Ovary (tissue), 3 donors: Measurements from ENCODE around the gene BTRC.

Experiments used
- EP300 ChIP-seq: sonication (generic); formaldehyde crosslinking; IDR thresholded peaks from one replicate; pipeline ENCODE4 v1.6.1; 2017; ENCODE audit warnings: antibody characterized with exemption
- POLR2A ChIP-seq: fragments of 450-650 bp; IDR thresholded peaks from one replicate; pipeline ENCODE4 v1.6.1; 2017; ENCODE audit warnings: antibody characterized with exemption, mild to moderate bottlenecking, moderate library complexity
- TF ChIP-seq, protein P1 (sequence below), 3 donors: fragments of 450-650 bp in 2 of 3; fragments of 200-600 bp in 1 of 3; IDR thresholded peaks; one replicate each; pipeline versions ENCODE4 v1.5.1 to v1.8.0; 2016 to 2022; ENCODE audit warnings: antibody characterized with exemption in 3 of 3, mild to moderate bottlenecking in 1 of 3
- donor health status: DM: no; HTN: no; CAD: no.

DNA sequence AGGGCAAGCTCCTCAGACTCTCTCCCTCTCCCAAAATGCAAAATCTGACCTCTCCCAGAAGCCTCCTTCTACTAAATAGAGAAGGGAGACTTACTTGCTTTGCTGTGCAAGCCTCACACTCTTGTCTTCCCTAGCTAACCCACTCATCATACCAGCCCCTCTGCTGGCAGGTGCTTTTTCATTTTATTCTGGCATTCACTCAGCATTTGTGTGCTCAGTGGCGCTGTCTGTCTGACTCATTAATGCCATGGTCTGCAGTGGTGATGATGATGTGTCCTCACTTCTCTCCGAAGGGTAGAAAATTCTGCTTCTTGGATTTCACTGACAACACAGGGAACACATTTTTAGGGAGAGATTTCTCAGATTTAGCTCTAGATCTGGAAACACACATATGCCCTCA lies 22.0 kb upstream of the BTRC start:
- TF ChIP-seq POLR2A (no peak), EP300 (no peak)
- TF ChIP-seq, protein P1, sequence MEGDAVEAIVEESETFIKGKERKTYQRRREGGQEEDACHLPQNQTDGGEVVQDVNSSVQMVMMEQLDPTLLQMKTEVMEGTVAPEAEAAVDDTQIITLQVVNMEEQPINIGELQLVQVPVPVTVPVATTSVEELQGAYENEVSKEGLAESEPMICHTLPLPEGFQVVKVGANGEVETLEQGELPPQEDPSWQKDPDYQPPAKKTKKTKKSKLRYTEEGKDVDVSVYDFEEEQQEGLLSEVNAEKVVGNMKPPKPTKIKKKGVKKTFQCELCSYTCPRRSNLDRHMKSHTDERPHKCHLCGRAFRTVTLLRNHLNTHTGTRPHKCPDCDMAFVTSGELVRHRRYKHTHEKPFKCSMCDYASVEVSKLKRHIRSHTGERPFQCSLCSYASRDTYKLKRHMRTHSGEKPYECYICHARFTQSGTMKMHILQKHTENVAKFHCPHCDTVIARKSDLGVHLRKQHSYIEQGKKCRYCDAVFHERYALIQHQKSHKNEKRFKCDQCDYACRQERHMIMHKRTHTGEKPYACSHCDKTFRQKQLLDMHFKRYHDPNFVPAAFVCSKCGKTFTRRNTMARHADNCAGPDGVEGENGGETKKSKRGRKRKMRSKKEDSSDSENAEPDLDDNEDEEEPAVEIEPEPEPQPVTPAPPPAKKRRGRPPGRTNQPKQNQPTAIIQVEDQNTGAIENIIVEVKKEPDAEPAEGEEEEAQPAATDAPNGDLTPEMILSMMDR (IDR thresholded peaks at IDR 0.05), result no peak
